SIG-M5 treated with dmso at 0.1 percent for 504 hours (cell line): ENCODE measurements around the gene SEC22C.

Source experiments
- DNase-seq: peaks from one replicate; lab custom pipeline; 2025; ENCODE audit not compliant: unreplicated experiment; lab: John Stamatoyannopoulos, UW

Gene SEC22C

GRCh38 chr3:42535981-42536784 is 45.6 kb downstream of the SEC22C start:
- peak; percentile 47 for DNase-seq

- DNase-seq: no peak
Measured at GRCh38 chr3:42533161-42533897, 48.4 kb downstream of the SEC22C start.

- DNase-seq: no peak
Measured at GRCh38 chr3:42532229-42532628, 49.5 kb downstream of the SEC22C start.

- no peak for DNase-seq
Measured at GRCh38 chr3:42531470-42531869, 50.3 kb downstream of the SEC22C start.

- no peak for DNase-seq
Measured at GRCh38 chr3:42530073-42530472, 51.7 kb downstream of the SEC22C start.

GRCh38 chr3:42529468-42529867 is 52.3 kb downstream of the SEC22C start:
- DNase-seq: peak; percentile 56

- DNase-seq: no peak
Measured at GRCh38 chr3:42527368-42527917, 54.3 kb downstream of the SEC22C start.

GRCh38 chr3:42526616-42527367 is 55.0 kb downstream of the SEC22C start:
- DNase-seq: no peak

GRCh38 chr3:42525736-42526345 is 55.9 kb downstream of the SEC22C start:
- DNase-seq: no peak

- no peak for DNase-seq
Measured at GRCh38 chr3:42525212-42525611, 56.6 kb downstream of the SEC22C start.

GRCh38 chr3:42524751-42525150 is 57.0 kb downstream of the SEC22C start:
- DNase-seq: no peak

GRCh38 chr3:42520906-42521305 is 60.9 kb downstream of the SEC22C start:
- no peak for DNase-seq

GRCh38 chr3:42520336-42520735 is 61.4 kb downstream of the SEC22C start:
- DNase-seq: no peak

GRCh38 chr3:42519568-42519962 is 62.2 kb downstream of the SEC22C start:
- DNase-seq: no peak

GRCh38 chr3:42518800-42519567 is 62.8 kb downstream of the SEC22C start:
- DNase-seq: peak; percentile 44

GRCh38 chr3:42517117-42517516 is 64.7 kb downstream of the SEC22C start:
- DNase-seq: no peak

- DNase-seq: no peak
Measured at GRCh38 chr3:42516443-42516842, 65.3 kb downstream of the SEC22C start.

GRCh38 chr3:42515976-42516375 is 65.8 kb downstream of the SEC22C start:
- DNase-seq: no peak

- no peak for DNase-seq
Measured at GRCh38 chr3:42515391-42515916, 66.3 kb downstream of the SEC22C start.

GRCh38 chr3:42514876-42515275 is 66.9 kb downstream of the SEC22C start:
- DNase-seq: no peak
